Activated CD8-positive, alpha-beta T cell treated with anti-CD3 and anti-CD28 coated beads for 36 hours (primary cell): ENCODE results near the gene FUOM. TPM values are rescaled to one million over a fixed set of nuclear protein-coding genes. Genes with fewer than 3 reads are reported as not detected.

ENCODE experiments used
- ATAC-seq: fragments of 200-7000 bp; cut with Tn5 transposase; one replicate; pipeline ENCODE4 v1.10.0; 2021; ENCODE audit warnings: mild to moderate bottlenecking, moderate library complexity
- CTCF ChIA-PET: fragments of 350-600 bp; sonication (Branson Sonifier 250); formaldehyde crosslinking; loops from one replicate; lab custom pipeline; 2021; ENCODE audit warnings: antibody characterized with exemption; lab: Charles Lee
- POLR2A ChIA-PET: fragments of 350-600 bp; sonication (Branson Sonifier 250); formaldehyde crosslinking; loops from one replicate; lab custom pipeline; 2021; ENCODE audit warnings: antibody characterized with exemption; lab: Charles Lee
- DNase-seq: peaks from one replicate; pipeline ENCODE4 v3.0.0-alpha.2; 2020
- H3K27ac Mint-ChIP-seq: one replicate; pipeline ENCODE4 v1.8.0; 2021; ENCODE audit warnings: mild to moderate bottlenecking, mixed read lengths
- H3K27me3 Mint-ChIP-seq: one replicate; pipeline ENCODE4 v1.8.0; 2021; ENCODE audit warnings: mixed read lengths
- H3K36me3 Mint-ChIP-seq: one replicate; pipeline ENCODE4 v1.8.0; 2021; ENCODE audit warnings: low read depth, mixed read lengths
- H3K4me1 Mint-ChIP-seq: one replicate; pipeline ENCODE4 v1.8.0; 2021; ENCODE audit warnings: low read depth, mixed read lengths
- H3K4me3 Mint-ChIP-seq: one replicate; pipeline ENCODE4 v1.8.0; 2021; ENCODE audit warnings: mild to moderate bottlenecking, moderate library complexity, mixed read lengths
- H3K9me3 Mint-ChIP-seq: one replicate; pipeline ENCODE4 v1.8.0; 2021; ENCODE audit warnings: mixed read lengths
- CTCF ChIP-seq: fragments of 200-600 bp; IDR thresholded peaks from one replicate; pipeline ENCODE4 v1.8.0; 2022; ENCODE audit warnings: antibody characterized with exemption, mild to moderate bottlenecking
- intact Hi-C: fragments of 100-400 bp; cut with micrococcal nuclease; formaldehyde crosslinking; loops from one replicate; pipeline ENCODE4 v1.10.0; 2022
- total RNA-seq, 2 experiments: library from RNA; stranded (reverse); gene quantifications; one replicate each; pipeline ENCODE4 v1.2.3, GENCODE V29; 2021

The FUOM gene
- total RNA-seq, 2 experiments from 2014 or later, result 32.2 to 33.7 TPM

GRCh38 chr10:133403359-133403758 is 45.5 kb upstream of the FUOM start:
- intact Hi-C loops, result no loop called here
- no peak for DNase-seq
- no peak for ATAC-seq
- Mint-ChIP-seq H3K27ac (no peak overlapping the region), H3K9me3 (peaks cover under 1% of the 10 kb centered on the region), H3K36me3 (peaks cover 71% of the 10 kb centered on the region), H3K27me3 (no peaks in the 10 kb centered on the region), H3K4me3 (no peak overlapping the region), H3K4me1 (peaks cover 57% of the 10 kb centered on the region)
- ChIA-PET CTCF (interaction anchor here (1.7 kb wide), 1 partner anchor 74 kb away, joined by 5 read pairs; no protein-coding TSS in a partner anchor), POLR2A (no interaction called here)
- no peak for TF ChIP-seq CTCF

- TF ChIP-seq CTCF, result no peak
- no peak overlapping the region for H3K4me3 Mint-ChIP-seq
- H3K27me3 Mint-ChIP-seq, result no peaks in the 10 kb centered on the region
- ATAC-seq (no peak), DNase-seq (no peak)
- H3K36me3 Mint-ChIP-seq, result peaks cover 69% of the 10 kb centered on the region
- intact Hi-C loops, result no loop called here
- H3K9me3 Mint-ChIP-seq, result no peaks in the 10 kb centered on the region
- ChIA-PET POLR2A (interaction anchor here (0.9 to 1.1 kb wide), 3 partner anchors 9 to 24 kb away, joined by 3 to 4 read pairs (median 3); no protein-coding TSS in a partner anchor), CTCF (interaction anchor here (1.2 to 1.5 kb wide), 3 partner anchors 11 to 73 kb away, joined by 3 to 6 read pairs (median 5); no protein-coding TSS in a partner anchor)
- H3K4me1 Mint-ChIP-seq, result peaks cover 54% of the 10 kb centered on the region
- no peak overlapping the region for H3K27ac Mint-ChIP-seq
Measured at GRCh38 chr10:133401981-133402725, 44.3 kb upstream of the FUOM start.

GRCh38 chr10:133401500-133401899 is 43.7 kb upstream of the FUOM start:
- CTCF ChIA-PET, result interaction anchor here (1.1 to 1.5 kb wide), 4 partner anchors 11 to 72 kb away, joined by 3 to 6 read pairs (median 4); no protein-coding TSS in a partner anchor
- peaks cover 55% of the 10 kb centered on the region for H3K4me1 Mint-ChIP-seq
- DNase-seq (no peak), ATAC-seq (no peak)
- H3K4me3 Mint-ChIP-seq, result no peak overlapping the region
- H3K27me3 Mint-ChIP-seq, result no peaks in the 10 kb centered on the region
- intact Hi-C loops, result no loop called here
- POLR2A ChIA-PET, result interaction anchor here (0.9 to 1.1 kb wide), 3 partner anchors 8 to 24 kb away, joined by 3 to 4 read pairs (median 3); no protein-coding TSS in a partner anchor
- peak overlapping the region; percentile 74 for H3K27ac Mint-ChIP-seq
- H3K36me3 Mint-ChIP-seq, result peaks cover 70% of the 10 kb centered on the region
- TF ChIP-seq CTCF, result no peak
- no peaks in the 10 kb centered on the region for H3K9me3 Mint-ChIP-seq

- no peak overlapping the region for H3K4me3 Mint-ChIP-seq
- DNase-seq (no peak), ATAC-seq (peak; percentile 63)
- peak overlapping the region; percentile 74 for H3K27ac Mint-ChIP-seq
- peaks cover 67% of the 10 kb centered on the region for H3K36me3 Mint-ChIP-seq
- H3K27me3 Mint-ChIP-seq, result no peaks in the 10 kb centered on the region
- POLR2A ChIA-PET, result interaction anchor here (1.2 kb wide), 1 partner anchor 11 kb away, joined by 3 read pairs; no protein-coding TSS in a partner anchor
- CTCF ChIA-PET, result interaction anchor here (1.1 to 1.5 kb wide), 4 partner anchors 10 to 71 kb away, joined by 3 to 6 read pairs (median 4); no protein-coding TSS in a partner anchor
- no peaks in the 10 kb centered on the region for H3K9me3 Mint-ChIP-seq
- peaks cover 53% of the 10 kb centered on the region for H3K4me1 Mint-ChIP-seq
- intact Hi-C loops, result no loop called here
- TF ChIP-seq CTCF, result no peak
Measured at GRCh38 chr10:133400624-133401424, 43.0 kb upstream of the FUOM start.
